HepG2 (cell line): ENCODE results near the gene PIGL. TPM values are rescaled to one million over a fixed set of nuclear protein-coding genes. Genes with fewer than 3 reads are reported as not detected.

ENCODE experiments used
- ARNT2 ChIP-seq: sonication (generic); formaldehyde crosslinking; IDR thresholded peaks from 2 replicates; pipeline ENCODE4 v1.8.0; 2022; ENCODE audit warnings: mild to moderate bottlenecking, low read depth, missing genetic modification reagents, moderate library complexity
- CCDC6 ChIP-seq: sonication (generic); formaldehyde crosslinking; IDR thresholded peaks from 2 replicates; pipeline ENCODE4 v1.8.1; 2022; ENCODE audit warnings: mild to moderate bottlenecking, missing genetic modification reagents, moderate library complexity
- HNRNPUL1 ChIP-seq: fragments of 200-400 bp; formaldehyde crosslinking; IDR thresholded peaks from 2 replicates; pipeline ENCODE4 v1.6.1; 2017; ENCODE audit warnings: low read depth, mild to moderate bottlenecking, low read length, moderate library complexity
- HOXD1 ChIP-seq: sonication (generic); formaldehyde crosslinking; IDR thresholded peaks from 2 replicates; pipeline ENCODE4 v1.5.0; 2020; ENCODE audit warnings: missing genetic modification reagents
- IRF2 ChIP-seq: IDR thresholded peaks from 2 replicates; pipeline ENCODE4 v1.6.1; 2018; ENCODE audit warnings: missing genetic modification reagents, missing compliant biosample characterization
- KMT2A ChIP-seq: sonication (generic); formaldehyde crosslinking; IDR thresholded peaks from 2 replicates; pipeline ENCODE4 v1.4.0; 2020; ENCODE audit warnings: missing genetic modification reagents
- NCOA5 ChIP-seq: sonication (generic); formaldehyde crosslinking; IDR thresholded peaks from 2 replicates; pipeline ENCODE4 v1.4.0; 2020; ENCODE audit warnings: missing genetic modification reagents
- POLR2AphosphoS2 ChIP-seq: IDR thresholded peaks from 2 replicates; pipeline ENCODE4 v1.6.1; 2011; ENCODE audit warnings: low read depth, low read length, improper control_type of control experiment
- RAD51 ChIP-seq: fragments of 450-650 bp; IDR thresholded peaks from 2 replicates; pipeline ENCODE4 v1.6.1; 2016; ENCODE audit warnings: borderline replicate concordance
- RBAK ChIP-seq: sonication (generic); formaldehyde crosslinking; IDR thresholded peaks from 2 replicates; pipeline ENCODE4 v1.5.1; 2020; ENCODE audit warnings: mild to moderate bottlenecking, missing genetic modification reagents
- SPEN ChIP-seq: sonication (generic); formaldehyde crosslinking; IDR thresholded peaks from 2 replicates; pipeline ENCODE4 v1.5.1; 2020; ENCODE audit warnings: low read depth, mild to moderate bottlenecking, missing genetic modification reagents
- ZBTB20 ChIP-seq: sonication (generic); formaldehyde crosslinking; IDR thresholded peaks from 2 replicates; pipeline ENCODE4 v1.8.1; 2023; ENCODE audit warnings: missing genetic modification reagents, low read depth, mild to moderate bottlenecking, borderline replicate concordance
- ZNF124 ChIP-seq: sonication (generic); formaldehyde crosslinking; IDR thresholded peaks from 2 replicates; pipeline ENCODE4 v1.4.0; 2020; ENCODE audit warnings: missing genetic modification reagents
- ZNF264 ChIP-seq: sonication (generic); formaldehyde crosslinking; IDR thresholded peaks from 2 replicates; pipeline ENCODE4 v1.4.0; 2020; ENCODE audit warnings: missing genetic modification reagents
- ZNF3 ChIP-seq: IDR thresholded peaks from 2 replicates; pipeline ENCODE4 v1.7.0; 2017; ENCODE audit warnings: inconsistent platforms
- ZNF317 ChIP-seq: sonication (generic); formaldehyde crosslinking; IDR thresholded peaks from 2 replicates; pipeline ENCODE4 v1.5.0; 2020; ENCODE audit warnings: mild to moderate bottlenecking, missing genetic modification reagents
- ZNF337 ChIP-seq: sonication (generic); formaldehyde crosslinking; IDR thresholded peaks from 2 replicates; pipeline ENCODE4 v1.5.1; 2020; ENCODE audit warnings: missing genetic modification reagents, low read depth, mild to moderate bottlenecking, borderline replicate concordance
- ZNF354B ChIP-seq: sonication (generic); formaldehyde crosslinking; IDR thresholded peaks from 2 replicates; pipeline ENCODE4 v1.8.0; 2022; ENCODE audit warnings: mild to moderate bottlenecking, missing genetic modification reagents
- ZNF570 ChIP-seq: sonication (generic); formaldehyde crosslinking; IDR thresholded peaks from 2 replicates; pipeline ENCODE4 v1.4.0; 2020; ENCODE audit warnings: mild to moderate bottlenecking, missing genetic modification reagents, borderline replicate concordance
- ZNF720 ChIP-seq: sonication (generic); formaldehyde crosslinking; IDR thresholded peaks from 2 replicates; pipeline ENCODE4 v1.4.0; 2020; ENCODE audit warnings: missing genetic modification reagents
- ZNF747 ChIP-seq: sonication (generic); formaldehyde crosslinking; IDR thresholded peaks from 2 replicates; pipeline ENCODE4 v1.8.1; 2023; ENCODE audit warnings: missing genetic modification reagents, mild to moderate bottlenecking, borderline replicate concordance
- polyA plus RNA-seq, 8 experiments: library from polyadenylated mRNA; depleted of rRNA in 3 of 8; stranded (reverse) in 7 of 8; unstranded in 1 of 8; fragments of >200 nt; fragmentation: Illumina TruSeq in 4 of 8; extraction: Trizol in 4 of 8; gene quantifications; 2 replicates each; pipeline versions ENCODE4 v1.2.1 to v1.2.3, GENCODE V29; 2011 to 2016; ENCODE audit warnings: low read depth in 4 of 8, missing spikeins in 1 of 8, mixed read lengths in 1 of 8; ENCODE audit not compliant: insufficient read depth in 1 of 8
- total RNA-seq, 5 experiments: library from RNA; depleted of rRNA; stranded (reverse); fragments of >200 nt; fragmentation: Illumina TruSeq; extraction: Trizol; gene quantifications; 2 replicates each; pipeline ENCODE4 v1.2.3, GENCODE V29; 2016; ENCODE audit warnings: low read depth in 1 of 5
- TF ChIP-seq, protein P1 (sequence below): sonication (generic); formaldehyde crosslinking; IDR thresholded peaks from 2 replicates; pipeline ENCODE4 v1.4.0; 2020; ENCODE audit warnings: missing genetic modification reagents, borderline replicate concordance
- TF ChIP-seq, protein P2 (sequence below): sonication (generic); formaldehyde crosslinking; IDR thresholded peaks from 2 replicates; pipeline ENCODE4 v1.5.1; 2020; ENCODE audit warnings: mild to moderate bottlenecking, missing genetic modification reagents, moderate library complexity
- TF ChIP-seq, protein P3 (sequence below): sonication (generic); formaldehyde crosslinking; conservative IDR thresholded peaks from 2 replicates; pipeline ENCODE4 v1.4.0; 2020; ENCODE audit warnings: missing genetic modification reagents
- TF ChIP-seq, protein P4 (sequence below): sonication (generic); formaldehyde crosslinking; IDR thresholded peaks from 2 replicates; pipeline ENCODE4 v1.5.0; 2020; ENCODE audit warnings: missing genetic modification reagents

Gene PIGL
- total and polyA plus RNA-seq, 2 of the 13 experiments (the other 11 are each of a cell fraction or from before 2014, with no cell fraction given), result 28.5 to 63.8 TPM

DNA sequence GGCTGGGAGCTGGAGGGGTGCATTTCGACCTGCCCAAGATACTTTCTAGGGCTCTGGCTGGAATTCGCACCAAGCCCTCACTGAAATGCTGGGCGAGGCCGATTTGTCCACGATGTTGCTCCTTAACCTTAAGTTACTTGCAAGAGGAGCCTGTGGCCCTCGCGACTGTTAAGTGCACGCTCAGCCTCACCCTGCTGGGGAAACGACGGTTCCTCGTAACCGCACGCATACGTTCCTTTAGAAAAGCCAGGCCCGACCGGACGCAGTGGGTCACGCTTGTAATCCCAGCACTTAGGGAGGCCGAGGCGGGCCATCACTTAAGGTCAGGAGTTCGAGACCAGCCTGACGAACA lies 1.1 kb upstream of the PIGL start (continued):
- TF ChIP-seq, protein P1, sequence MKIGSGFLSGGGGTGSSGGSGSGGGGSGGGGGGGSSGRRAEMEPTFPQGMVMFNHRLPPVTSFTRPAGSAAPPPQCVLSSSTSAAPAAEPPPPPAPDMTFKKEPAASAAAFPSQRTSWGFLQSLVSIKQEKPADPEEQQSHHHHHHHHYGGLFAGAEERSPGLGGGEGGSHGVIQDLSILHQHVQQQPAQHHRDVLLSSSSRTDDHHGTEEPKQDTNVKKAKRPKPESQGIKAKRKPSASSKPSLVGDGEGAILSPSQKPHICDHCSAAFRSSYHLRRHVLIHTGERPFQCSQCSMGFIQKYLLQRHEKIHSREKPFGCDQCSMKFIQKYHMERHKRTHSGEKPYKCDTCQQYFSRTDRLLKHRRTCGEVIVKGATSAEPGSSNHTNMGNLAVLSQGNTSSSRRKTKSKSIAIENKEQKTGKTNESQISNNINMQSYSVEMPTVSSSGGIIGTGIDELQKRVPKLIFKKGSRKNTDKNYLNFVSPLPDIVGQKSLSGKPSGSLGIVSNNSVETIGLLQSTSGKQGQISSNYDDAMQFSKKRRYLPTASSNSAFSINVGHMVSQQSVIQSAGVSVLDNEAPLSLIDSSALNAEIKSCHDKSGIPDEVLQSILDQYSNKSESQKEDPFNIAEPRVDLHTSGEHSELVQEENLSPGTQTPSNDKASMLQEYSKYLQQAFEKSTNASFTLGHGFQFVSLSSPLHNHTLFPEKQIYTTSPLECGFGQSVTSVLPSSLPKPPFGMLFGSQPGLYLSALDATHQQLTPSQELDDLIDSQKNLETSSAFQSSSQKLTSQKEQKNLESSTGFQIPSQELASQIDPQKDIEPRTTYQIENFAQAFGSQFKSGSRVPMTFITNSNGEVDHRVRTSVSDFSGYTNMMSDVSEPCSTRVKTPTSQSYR, result no peak
- TF ChIP-seq, protein P2, sequence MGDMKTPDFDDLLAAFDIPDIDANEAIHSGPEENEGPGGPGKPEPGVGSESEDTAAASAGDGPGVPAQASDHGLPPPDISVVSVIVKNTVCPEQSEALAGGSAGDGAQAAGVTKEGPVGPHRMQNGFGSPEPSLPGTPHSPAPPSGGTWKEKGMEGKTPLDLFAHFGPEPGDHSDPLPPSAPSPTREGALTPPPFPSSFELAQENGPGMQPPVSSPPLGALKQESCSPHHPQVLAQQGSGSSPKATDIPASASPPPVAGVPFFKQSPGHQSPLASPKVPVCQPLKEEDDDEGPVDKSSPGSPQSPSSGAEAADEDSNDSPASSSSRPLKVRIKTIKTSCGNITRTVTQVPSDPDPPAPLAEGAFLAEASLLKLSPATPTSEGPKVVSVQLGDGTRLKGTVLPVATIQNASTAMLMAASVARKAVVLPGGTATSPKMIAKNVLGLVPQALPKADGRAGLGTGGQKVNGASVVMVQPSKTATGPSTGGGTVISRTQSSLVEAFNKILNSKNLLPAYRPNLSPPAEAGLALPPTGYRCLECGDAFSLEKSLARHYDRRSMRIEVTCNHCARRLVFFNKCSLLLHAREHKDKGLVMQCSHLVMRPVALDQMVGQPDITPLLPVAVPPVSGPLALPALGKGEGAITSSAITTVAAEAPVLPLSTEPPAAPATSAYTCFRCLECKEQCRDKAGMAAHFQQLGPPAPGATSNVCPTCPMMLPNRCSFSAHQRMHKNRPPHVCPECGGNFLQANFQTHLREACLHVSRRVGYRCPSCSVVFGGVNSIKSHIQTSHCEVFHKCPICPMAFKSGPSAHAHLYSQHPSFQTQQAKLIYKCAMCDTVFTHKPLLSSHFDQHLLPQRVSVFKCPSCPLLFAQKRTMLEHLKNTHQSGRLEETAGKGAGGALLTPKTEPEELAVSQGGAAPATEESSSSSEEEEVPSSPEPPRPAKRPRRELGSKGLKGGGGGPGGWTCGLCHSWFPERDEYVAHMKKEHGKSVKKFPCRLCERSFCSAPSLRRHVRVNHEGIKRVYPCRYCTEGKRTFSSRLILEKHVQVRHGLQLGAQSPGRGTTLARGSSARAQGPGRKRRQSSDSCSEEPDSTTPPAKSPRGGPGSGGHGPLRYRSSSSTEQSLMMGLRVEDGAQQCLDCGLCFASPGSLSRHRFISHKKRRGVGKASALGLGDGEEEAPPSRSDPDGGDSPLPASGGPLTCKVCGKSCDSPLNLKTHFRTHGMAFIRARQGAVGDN (CRISPR knock-in tag), result peak; percentile 35
- TF ChIP-seq ZNF3 (CRISPR knock-in tag), result no peak
- no peak for TF ChIP-seq ZNF337
- peak; percentile 18; the same call in 1 of the 2 replicates for TF ChIP-seq ARNT2 (CRISPR knock-in tag)
- TF ChIP-seq IRF2, result no peak
- TF ChIP-seq HOXD1 (CRISPR knock-in tag), result no peak
- no peak for TF ChIP-seq ZNF264 (CRISPR knock-in tag)
- no peak for TF ChIP-seq KMT2A (CRISPR knock-in tag)
- TF ChIP-seq ZNF570 (CRISPR knock-in tag), result no peak
- no peak for TF ChIP-seq ZNF747 (CRISPR knock-in tag)
- TF ChIP-seq ZNF720 (CRISPR knock-in tag), result no peak
- TF ChIP-seq ZBTB20 (CRISPR knock-in tag), result no peak
- 0 out of 2 replicates have a peak, but pooled peaks have one; percentile 13 for TF ChIP-seq SPEN (CRISPR knock-in tag)
- TF ChIP-seq ZNF124 (CRISPR knock-in tag), result no peak
- TF ChIP-seq RBAK, result no peak
- TF ChIP-seq, protein P3, sequence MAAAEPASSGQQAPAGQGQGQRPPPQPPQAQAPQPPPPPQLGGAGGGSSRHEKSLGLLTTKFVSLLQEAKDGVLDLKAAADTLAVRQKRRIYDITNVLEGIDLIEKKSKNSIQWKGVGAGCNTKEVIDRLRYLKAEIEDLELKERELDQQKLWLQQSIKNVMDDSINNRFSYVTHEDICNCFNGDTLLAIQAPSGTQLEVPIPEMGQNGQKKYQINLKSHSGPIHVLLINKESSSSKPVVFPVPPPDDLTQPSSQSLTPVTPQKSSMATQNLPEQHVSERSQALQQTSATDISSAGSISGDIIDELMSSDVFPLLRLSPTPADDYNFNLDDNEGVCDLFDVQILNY (CRISPR knock-in tag), result no peak
- no peak for TF ChIP-seq NCOA5 (CRISPR knock-in tag)
- TF ChIP-seq ZNF354B (CRISPR knock-in tag), result no peak
- TF ChIP-seq CCDC6 (CRISPR knock-in tag), result no peak; the same call in 1 of the 2 replicates
- peak; percentile 18; the same call in 1 of the 2 replicates for TF ChIP-seq ZNF317 (CRISPR knock-in tag)
- no peak for TF ChIP-seq HNRNPUL1
- TF ChIP-seq, protein P4, sequence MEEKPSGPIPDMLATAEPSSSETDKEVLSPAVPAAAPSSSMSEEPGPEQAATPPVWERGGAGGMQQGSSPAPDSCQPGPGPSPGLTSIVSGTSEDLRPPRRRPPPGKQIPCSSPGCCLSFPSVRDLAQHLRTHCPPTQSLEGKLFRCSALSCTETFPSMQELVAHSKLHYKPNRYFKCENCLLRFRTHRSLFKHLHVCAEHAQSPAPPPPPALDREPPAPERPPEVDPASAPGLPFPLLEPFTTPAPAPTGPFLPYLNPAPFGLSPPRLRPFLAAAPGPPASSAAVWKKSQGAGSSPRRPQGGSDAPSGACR, result no peak
- no peak for TF ChIP-seq POLR2AphosphoS2
- no peak for TF ChIP-seq RAD51
